SU-DHL-6 (cell line): ENCODE data around the gene KRT8.

Experiments used
- H2AFZ ChIP-seq: fragments of 200-600 bp; sonication (generic); 2 replicates; pipeline ENCODE4 v1.6.1; 2014; ENCODE audit warnings: low read depth, mild to moderate bottlenecking, moderate library complexity, mixed read lengths, antibody characterized with exemption, low read length; ENCODE audit not compliant: severe bottlenecking
- H3F3A ChIP-seq: fragments of 200-600 bp; shearing (Covaris generic); 2 replicates; pipeline ENCODE4 v1.6.0; 2016; ENCODE audit warnings: antibody characterized with exemption, mild to moderate bottlenecking; ENCODE audit not compliant: insufficient read depth
- H3K27ac ChIP-seq: fragments of 200-600 bp; sonication (generic); 2 replicates; pipeline ENCODE4 v1.5.1; 2016; ENCODE audit warnings: low read depth, mild to moderate bottlenecking, low read length, moderate library complexity, mixed read lengths
- H3K27me3 ChIP-seq: fragments of 200-600 bp; sonication (generic), shearing (Covaris generic); 2 replicates; pipeline ENCODE4 v1.6.0; 2014; ENCODE audit warnings: mild to moderate bottlenecking, low read length
- H3K36me3 ChIP-seq: fragments of 200-600 bp; sonication (generic); 2 replicates; pipeline ENCODE4 v1.6.1; 2014; ENCODE audit warnings: mild to moderate bottlenecking, low read length, mixed read lengths
- H3K4me2 ChIP-seq: fragments of 300-600, 200-600 bp; shearing (Covaris generic), sonication (generic); 2 replicates; pipeline ENCODE4 v1.6.0; 2014; ENCODE audit warnings: low read length, low read depth, mild to moderate bottlenecking; ENCODE audit not compliant: poor library complexity, severe bottlenecking
- H3K4me3 ChIP-seq: fragments of 200-600 bp; sonication (generic); 2 replicates; pipeline ENCODE4 v1.5.1; 2014; ENCODE audit warnings: antibody characterized with exemption, low read length, mild to moderate bottlenecking, mixed read lengths; ENCODE audit not compliant: insufficient read depth, poor library complexity, severe bottlenecking
- H3K79me2 ChIP-seq: fragments of 200-600 bp; sonication (generic); 2 replicates; pipeline ENCODE4 v1.6.1; 2014; ENCODE audit warnings: mild to moderate bottlenecking, low read length, moderate library complexity; ENCODE audit not compliant: insufficient read depth
- H3K9ac ChIP-seq: fragments of 200-600 bp; sonication (generic); 2 replicates; pipeline ENCODE4 v1.7.0; 2014; ENCODE audit warnings: mild to moderate bottlenecking, low read length
- H3K9me2 ChIP-seq: fragments of 200-600 bp; sonication (generic); replicated peaks from 2 replicates; pipeline ENCODE4 v1.6.1; 2014; ENCODE audit warnings: low read length; ENCODE audit not compliant: insufficient read depth
- H3K9me3 ChIP-seq: fragments of 200-600 bp; sonication (generic); 2 replicates; pipeline ENCODE4 v1.6.1; 2014; ENCODE audit warnings: low read length, mixed read lengths; ENCODE audit not compliant: insufficient read depth
- H4K20me1 ChIP-seq: fragments of 200-600 bp; sonication (generic); 2 replicates; pipeline ENCODE4 v1.6.1; 2014; ENCODE audit warnings: low read depth, mild to moderate bottlenecking, antibody characterized with exemption, low read length, moderate library complexity, mixed read lengths
- CTCF ChIP-seq: fragments of 200-600 bp; sonication (generic); IDR thresholded peaks from one replicate; pipeline ENCODE4 v1.5.1; 2017; ENCODE audit warnings: antibody characterized with exemption, mild to moderate bottlenecking, low read length, moderate library complexity; ENCODE audit not compliant: insufficient read depth, poor library complexity, severe bottlenecking
- EZH2phosphoT487 ChIP-seq: fragments of 200-600 bp; sonication (generic), shearing (Covaris generic); conservative IDR thresholded peaks from 2 replicates; pipeline ENCODE4 v1.6.1; 2018; ENCODE audit warnings: mild to moderate bottlenecking, antibody characterized with exemption, low read length, moderate library complexity, mixed read lengths

Gene KRT8

GRCh38 chr12:52913431-52913821 is 8.6 kb upstream of the KRT8 start:
- TF ChIP-seq CTCF = no peak
- H4K20me1 ChIP-seq = no peaks in the 10 kb centered on the region
- no peaks in the 10 kb centered on the region for H3K79me2 ChIP-seq
- no peaks in the 10 kb centered on the region for H3K9me3 ChIP-seq
- no peak overlapping the region for H3K27ac ChIP-seq
- no peak overlapping the region for H3K9ac ChIP-seq
- no peaks in the 10 kb centered on the region for H3K36me3 ChIP-seq
- no peak overlapping the region for H3K4me3 ChIP-seq
- H3K4me2 ChIP-seq = no peak overlapping the region
- H2AFZ ChIP-seq = no peak overlapping the region
- H3K9me2 ChIP-seq = no peaks in the 10 kb centered on the region
- H3F3A ChIP-seq = no peaks in the 10 kb centered on the region
- no peaks in the 10 kb centered on the region for H3K27me3 ChIP-seq

- Histone ChIP-seq H4K20me1 (no peaks in the 10 kb centered on the region), H3K36me3 (no peaks in the 10 kb centered on the region), H3K9me2 (no peaks in the 10 kb centered on the region), H3K9ac (no peak overlapping the region), H2AFZ (no peak overlapping the region), H3K27me3 (no peaks in the 10 kb centered on the region), H3K9me3 (no peaks in the 10 kb centered on the region), H3K4me3 (no peak overlapping the region), H3F3A (no peaks in the 10 kb centered on the region), H3K27ac (no peak overlapping the region), H3K79me2 (no peaks in the 10 kb centered on the region), H3K4me2 (no peak overlapping the region)
- TF ChIP-seq CTCF (no peak), EZH2phosphoT487 (no peak)
Observed at GRCh38 chr12:52912711-52913430, 8.0 kb upstream of the KRT8 start.

- H4K20me1 ChIP-seq = no peaks in the 10 kb centered on the region
- H2AFZ ChIP-seq = no peak overlapping the region
Observed at GRCh38 chr12:52910248-52910883, 5.5 kb upstream of the KRT8 start.

More at GRCh38 chr12:52910248-52910883, 5.5 kb upstream of the KRT8 start:
- Histone ChIP-seq H3K27me3 (no peaks in the 10 kb centered on the region), H3K9me2 (no peaks in the 10 kb centered on the region), H3K4me2 (no peak overlapping the region), H3K9ac (no peak overlapping the region), H3K4me3 (no peak overlapping the region), H3K79me2 (no peaks in the 10 kb centered on the region), H3K9me3 (no peaks in the 10 kb centered on the region), H3K27ac (no peak overlapping the region), H3K36me3 (no peaks in the 10 kb centered on the region), H3F3A (no peaks in the 10 kb centered on the region)
- TF ChIP-seq CTCF = no peak
- no peak for TF ChIP-seq EZH2phosphoT487
